ENCODE results near the gene RBFOX1. TPM values are rescaled to one million over a fixed set of nuclear protein-coding genes. Genes with fewer than 3 reads are reported as not detected.

The RBFOX1 gene
- total and polyA plus RNA-seq, 10 of the 15 experiments (the other 5 are each of a cell fraction or from before 2014, with no cell fraction given) = 0.87 TPM; not detected in 9

- intact Hi-C loops (cut with micrococcal nuclease; ENCODE audit: unreplicated experiment) = no loop called here
- no peak for TF ChIP-seq STAT3 (IDR thresholded peaks at IDR 0.05; ENCODE audit: low read depth, low read length)
- TF ChIP-seq MYC (IDR thresholded peaks at IDR 0.05; ENCODE audit: insufficient read depth, insufficient read length, insufficient replicate concordance, low read length, severe bottlenecking) = no peak
- no peak for TF ChIP-seq ZBTB11 (CRISPR knock-in tag; IDR thresholded peaks at IDR 0.05)
- no peak for TF ChIP-seq USF2 (IDR thresholded peaks at IDR 0.05; ENCODE audit: borderline replicate concordance, low read depth, low read length)
- TF ChIP-seq CEBPZ (IDR thresholded peaks at IDR 0.05; ENCODE audit: low read depth, low read length) = no peak
- TF ChIP-seq SUPT20H (IDR thresholded peaks at IDR 0.05; ENCODE audit: borderline replicate concordance, control insufficient read depth, low read depth, low read length) = no peak
- TF ChIP-seq TCF3 (IDR thresholded peaks at IDR 0.05; ENCODE audit: borderline replicate concordance, insufficient read depth, low read depth, low read length) = no peak
- TF ChIP-seq LARP7 (IDR thresholded peaks at IDR 0.05) = no peak
- no peak for TF ChIP-seq SPI1 (IDR thresholded peaks at IDR 0.05; ENCODE audit: borderline replicate concordance, insufficient read depth, low read depth, low read length)
- no peak for TF ChIP-seq KAT2A (conservative IDR thresholded peaks at IDR 0.05; ENCODE audit: control insufficient read depth, low read depth, low read length)
- TF ChIP-seq MAX (IDR thresholded peaks at IDR 0.05; ENCODE audit: low read depth, low read length) = no peak
- TF ChIP-seq HCFC1 (IDR thresholded peaks at IDR 0.05; ENCODE audit: low read length) = no peak
- TF ChIP-seq ATF7 (IDR thresholded peaks at IDR 0.05; ENCODE audit: low read depth) = no peak
- TF ChIP-seq YBX1 (IDR thresholded peaks at IDR 0.05) = no peak
- TF ChIP-seq CTCF (IDR thresholded peaks at IDR 0.05 in 2 of 3, conservative IDR thresholded peaks at IDR 0.05 in 1 of 3; ENCODE audit: control insufficient read depth in 2 of 3, extremely low read depth in 1 of 3, insufficient read depth in 1 of 3, low read depth in 3 of 3, low read length in 3 of 3) = no peak
Measured at GRCh38 chr16:7650431-7650830, 317.8 kb downstream of the RBFOX1 start.

More at GRCh38 chr16:7650431-7650830, 317.8 kb downstream of the RBFOX1 start:
- no peaks in the 10 kb centered on the region for H3K36me3 ChIP-seq (ENCODE audit: control insufficient read depth in 2 of 2, insufficient read depth in 2 of 2, low read length in 1 of 2)
- CTCF ChIA-PET = interaction anchor here (0.6 kb wide), 1 partner anchor 8 kb away, joined by 3 read pairs; no protein-coding TSS in a partner anchor
- H3K27ac ChIP-seq (ENCODE audit: control insufficient read depth, insufficient read depth) = no peak overlapping the region
- SMC1A ChIA-PET (ENCODE audit: uncharacterized antibody, unreplicated experiment) = no interaction called here
- H3K9me3 ChIP-seq (replicated peaks; ENCODE audit: control insufficient read depth, insufficient read depth, low read length) = no peaks in the 10 kb centered on the region; the same call in 2 of the 3 replicates
- RAD21 ChIA-PET (ENCODE audit: unreplicated experiment) = no interaction called here
- no peaks in the 10 kb centered on the region for H4K20me1 ChIP-seq (ENCODE audit: control insufficient read depth, insufficient read depth)
- DNase-seq (ENCODE audit: low read depth, low spot score) (no peak), ATAC-seq (no peak), FAIRE-seq (no peak)
- no peak overlapping the region for H3K4me2 ChIP-seq (ENCODE audit: control insufficient read depth, insufficient read depth)
- WGBS (ENCODE audit: insufficient coverage, insufficient replicate concordance, low lambda C conversion rate, missing lambda C conversion rate) = 1% methylated on average over 4 of the region's 4 CpGs
- BruUV-seq (replicated peaks) = no TSS peak
- H3K9ac ChIP-seq (ENCODE audit: control insufficient read depth, insufficient read depth, low read length) = no peak overlapping the region
- in situ Hi-C loops (cut with MboI) = no loop called here
- H2AFZ ChIP-seq (ENCODE audit: control insufficient read depth, low read depth, low read length) = no peak overlapping the region
- H3K79me2 ChIP-seq (ENCODE audit: control insufficient read depth, insufficient read depth, low read length) = no peaks in the 10 kb centered on the region
- POLR2A ChIA-PET = no interaction called here
- H3K27me3 ChIP-seq (replicated peaks in 1 of 2; ENCODE audit: control insufficient read depth in 2 of 2, insufficient read depth in 2 of 2, low read length in 1 of 2) = no peaks in the 10 kb centered on the region
- H3K4me3 ChIP-seq = no peak overlapping the region
- H3K4me1 ChIP-seq (ENCODE audit: control insufficient read depth, insufficient read depth, low read length) = no peaks in the 10 kb centered on the region

All from GM12878 (cell line).